Heart left ventricle (tissue), 16 donors: ENCODE results near the gene CD40LG. TPM values are rescaled to one million over a fixed set of nuclear protein-coding genes. Genes with fewer than 3 reads are reported as not detected.

Source experiments
- ATAC-seq, 4 donors: fragments of 200-7000 bp; cut with Tn5 transposase; one replicate each; pipeline ENCODE4 v1.9.1; 2020 to 2022; ENCODE audit warnings: moderate library complexity in 4 of 4, mild to moderate bottlenecking in 3 of 4, moderate number of reproducible peaks in 1 of 4
- DNase-seq, 5 donors: peaks; one replicate each; pipeline ENCODE4 v3.0.0-alpha.2; 2020
- H3K27ac ChIP-seq, 12 donors: fragments of 200-600 bp; sonication (generic) in 4 of 12; one replicate each; pipeline versions ENCODE4 v1.5.0 to v1.8.0; 2016 to 2022; ENCODE audit warnings: mild to moderate bottlenecking in 2 of 12
- H3K27me3 ChIP-seq, 9 donors: fragments of 200-600 bp; sonication (generic) in 2 of 9; one replicate each; pipeline versions ENCODE4 v1.5.1 to v1.8.0; 2016 to 2022; ENCODE audit warnings: mild to moderate bottlenecking in 3 of 9
- H3K36me3 ChIP-seq, 9 donors: fragments of 200-600 bp; sonication (generic) in 2 of 9; one replicate each; pipeline versions ENCODE4 v1.5.0 to v1.8.0; 2018 to 2022; ENCODE audit warnings: mild to moderate bottlenecking in 2 of 9
- H3K4me1 ChIP-seq, 12 donors: fragments of 200-600 bp; sonication (generic) in 4 of 12; one replicate each; pipeline versions ENCODE4 v1.5.0 to v1.8.0; 2016 to 2022; ENCODE audit warnings: mild to moderate bottlenecking in 3 of 12
- H3K4me3 ChIP-seq, 12 donors: fragments of 200-600 bp; sonication (generic) in 4 of 12; one replicate each; pipeline versions ENCODE4 v1.5.0 to v1.8.0; 2017 to 2022; ENCODE audit warnings: mild to moderate bottlenecking in 9 of 12, moderate library complexity in 4 of 12
- H3K9me3 ChIP-seq, 12 donors: fragments of 200-600 bp; sonication (generic) in 4 of 12; one replicate each; pipeline versions ENCODE4 v1.5.0 to v1.8.0; 2016 to 2022; ENCODE audit warnings: mild to moderate bottlenecking in 1 of 12
- CTCF ChIP-seq, 12 donors: fragments of 200-600 bp; sonication (generic) in 4 of 12; IDR thresholded peaks; one replicate each; pipeline versions ENCODE4 v1.5.0 to v1.8.0; 2018 to 2022; ENCODE audit warnings: antibody characterized with exemption in 12 of 12, mild to moderate bottlenecking in 5 of 12
- POLR2A ChIP-seq, 2 donors: fragments of 450-650 bp; IDR thresholded peaks; one replicate each; pipeline ENCODE4 v1.6.1; 2017; ENCODE audit warnings: antibody characterized with exemption in 2 of 2, mild to moderate bottlenecking in 2 of 2, moderate library complexity in 2 of 2
- WGBS, 4 donors: extraction: QIAGEN DNeasy Blood & Tissue Kit in 2 of 4; methylation state at CpG; one replicate each; pipeline versions ENCODE4 v1.1.5 to v1.1.7; 2013 to 2018; 5-methylcytosine and 5-hydroxymethylcytosine counted together
- intact Hi-C, 10 donors: fragments of 100-400 bp; cut with DNase I; formaldehyde crosslinking; loops; one replicate each; pipeline versions ENCODE4 v1.11.1 to v1.14.2; 2022
- polyA plus RNA-seq, 2 donors: library from polyadenylated mRNA; stranded (reverse); fragments of 200-250 nt; gene quantifications; one replicate each; pipeline ENCODE4 v1.2.3, GENCODE V29; 2013
- total RNA-seq, 9 donors: library from RNA; depleted of rRNA in 2 of 9; stranded (reverse); fragments of >200 nt in 2 of 9; fragmentation: NEBNext Ultra II Directional in 3 of 9; extraction: Animal tissue kit (Norgen Biotek cat#: 25700) in 3 of 9; gene quantifications; one replicate each; pipeline versions ENCODE4 v1.1.0 to v1.2.4, GENCODE V29; 2016 to 2023
- donor health status: ischemic (EF 13 %, LVEDD 7.1; RV severe dilation, severe dysfunction).
- donor health status: healthy with polysubstance abuse.
- donor health status: DM: no; HTN: yes; CAD: no.
- donor health status: DM: no; HTN: no; CAD: no.
- donor health status: ischemic (EF 25% LVEDD 6.9; RV normal size, moderate dysfunction).
- donor health status: ischemic (EF 25% LVEDD 5.7; RV mildly dilated, moderate dysfunction).
- donor health status: healthy.
- donor health status: DM: yes; HTN: yes; CAD: no.
- donor health status: ischemic (EF 35%, LVEDD 5.7; RV mildly dilated, moderate dysfunction).
- donor health status: nonischemic (EF 11% LVEDD 7.7; RV severe dilation, severe dysfunction).
- donor health status: DM: yes; HTN: yes; CAD: no.
- donor health status: PGD.
- donor health status: ischemic (EF 29% LVEDD 5.4; RV normal size, mild dysfunction).
- donor health status: nonischemic (EF 23%, LVEDD 6.1; RV moderate dilation, normal function).

CD40LG gene
- total and polyA plus RNA-seq, 11 donors: 0.04 to 0.75 (median 0.36) TPM; not detected in 8

DNA sequence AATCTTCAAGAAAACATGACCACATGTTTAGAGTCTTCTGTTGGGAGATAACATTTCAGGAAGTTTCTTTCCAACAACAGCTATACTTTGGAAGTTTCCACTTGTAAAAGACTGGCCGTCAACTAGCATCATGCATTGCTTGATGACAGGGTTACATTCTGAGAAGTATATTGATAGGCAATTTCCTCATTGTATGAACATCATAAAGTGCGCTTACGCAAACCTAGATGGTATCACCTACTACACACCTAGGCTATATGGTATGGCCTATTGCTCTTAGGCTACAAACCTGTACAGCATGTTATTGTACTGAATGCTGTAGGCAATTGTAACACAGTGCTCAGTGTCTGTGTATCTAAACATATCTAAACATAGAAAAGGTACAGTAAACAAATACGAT is 25.4 kb upstream of the CD40LG start:
- ATAC-seq: no peak

DNA sequence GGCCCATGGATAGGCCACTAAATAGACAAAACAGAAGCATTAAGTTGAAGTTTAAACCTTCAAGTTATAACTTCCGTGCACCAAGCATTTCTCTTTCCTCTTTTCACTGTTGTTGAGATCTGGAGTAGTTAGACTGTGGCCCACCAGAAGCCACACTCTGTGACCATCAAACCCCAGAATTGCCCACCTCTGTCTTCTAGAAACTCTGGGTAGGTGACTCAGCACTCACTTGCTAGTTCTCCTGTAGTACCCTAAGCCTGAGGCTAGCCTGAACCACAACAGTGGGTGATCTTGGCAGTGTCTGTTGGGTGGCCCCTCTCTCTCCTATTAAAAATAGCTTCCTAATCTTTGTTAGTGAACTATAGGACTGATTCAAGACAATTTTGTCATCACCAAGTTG is 24.6 kb upstream of the CD40LG start:
- ATAC-seq (no peak), DNase-seq (no peak)
- 79 to 84% (median 83%) methylated on average over 1 of the region's 1 CpG for WGBS, 4 donors
- intact Hi-C loops: no loop called here
- Histone ChIP-seq H3K9me3 (no peaks in the 10 kb centered on the region), H3K4me1 (no peaks in the 10 kb centered on the region), H3K27ac (no peak overlapping the region), H3K4me3 (no peak overlapping the region), H3K36me3 (no peaks in the 10 kb centered on the region), H3K27me3 (peaks cover 0 to 7% (median 0%) of the 10 kb centered on the region in 9 donors)
- TF ChIP-seq POLR2A (IDR thresholded peaks at IDR 0.05) (no peak), CTCF (IDR thresholded peaks at IDR 0.05) (no peak)

More for the DNA sequence above, 25.4 kb upstream of the CD40LG start:
- intact Hi-C loops: no loop called here
- TF ChIP-seq POLR2A (IDR thresholded peaks at IDR 0.05) (no peak), CTCF (IDR thresholded peaks at IDR 0.05) (no peak)
- H3K4me3 ChIP-seq: no peak overlapping the region
- H3K4me1 ChIP-seq: no peaks in the 10 kb centered on the region
- no peaks in the 10 kb centered on the region for H3K36me3 ChIP-seq
- 87 to 94% (median 91%) methylated on average over 4 of the region's 4 CpGs for WGBS, 4 donors
- no peaks in the 10 kb centered on the region for H3K9me3 ChIP-seq
- H3K27me3 ChIP-seq: peaks cover 0 to 7% (median 0%) of the 10 kb centered on the region in 9 donors
- DNase-seq: no peak
- H3K27ac ChIP-seq: no peak overlapping the region

GRCh38 chrX:136625246-136625645 is 22.7 kb upstream of the CD40LG start:
- no peak overlapping the region for H3K4me3 ChIP-seq
- no peaks in the 10 kb centered on the region for H3K36me3 ChIP-seq
- H3K27me3 ChIP-seq: peaks cover 0 to 11% (median 0%) of the 10 kb centered on the region in 9 donors
- no peak for ATAC-seq
- WGBS, 4 donors: 64 to 78% (median 72%) methylated on average over 2 of the region's 2 CpGs
- H3K9me3 ChIP-seq: no peaks in the 10 kb centered on the region
- no peak for TF ChIP-seq CTCF (IDR thresholded peaks at IDR 0.05)
- no peak for TF ChIP-seq POLR2A (IDR thresholded peaks at IDR 0.05)
- H3K4me1 ChIP-seq: no peaks in the 10 kb centered on the region
- H3K27ac ChIP-seq: no peak overlapping the region
- intact Hi-C loops: no loop called here
- no peak for DNase-seq

- 45 to 92% (median 72%) methylated on average over 2 of the region's 2 CpGs for WGBS, 4 donors
- Histone ChIP-seq H3K27me3 (peaks cover 0 to 11% (median 0%) of the 10 kb centered on the region in 9 donors), H3K36me3 (no peaks in the 10 kb centered on the region), H3K4me3 (no peak overlapping the region), H3K27ac (no peak overlapping the region), H3K4me1 (no peaks in the 10 kb centered on the region), H3K9me3 (no peaks in the 10 kb centered on the region)
- ATAC-seq: no peak
- TF ChIP-seq POLR2A (IDR thresholded peaks at IDR 0.05) (no peak), CTCF (IDR thresholded peaks at IDR 0.05) (no peak)
- intact Hi-C loops: no loop called here
- DNase-seq: no peak
Observed at GRCh38 chrX:136626237-136626636, 21.7 kb upstream of the CD40LG start.
